H1 (cell line): ENCODE measurements around the gene UBL5. TPM values are rescaled to one million over a fixed set of nuclear protein-coding genes. Genes with fewer than 3 reads are reported as not detected.
"Not testable (repeated sequence)": the region's sequence is repeated elsewhere in the genome, so short reads cannot be mapped to it uniquely, and the experiment has no call there.

Experiments
- CTCF ChIA-PET: fragments of 300-600 bp; sonication (Branson Sonifier 250); formaldehyde crosslinking; loops from one replicate; lab custom pipeline; 2021; ENCODE audit not compliant: partially characterized antibody; lab: Charles Lee
- POLR2A ChIA-PET: fragments of 300-600 bp; sonication (Branson Sonifier 250); formaldehyde crosslinking; loops from one replicate; lab custom pipeline; 2021; ENCODE audit warnings: inconsistent platforms; ENCODE audit not compliant: partially characterized antibody; lab: Charles Lee
- DNase-seq, 2 experiments: peaks; one replicate each; pipeline versions ENCODE4 v3.0.0 to v3.0.0-alpha.2; 2010 to 2022; ENCODE audit warnings: low spot score in 2 of 2, low read depth in 1 of 2, mixed read lengths in 1 of 2
- FAIRE-seq: peaks from 2 replicates; lab custom pipeline; 2011; peaks lifted over from hg19 to GRCh38; lab: Jason Lieb, UNC
- H2AFZ ChIP-seq: 2 replicates; pipeline ENCODE4 v1.8.1; 2012; ENCODE audit warnings: low read length, inconsistent platforms
- H2AK5ac ChIP-seq: 2 replicates; pipeline ENCODE4 v1.6.1; 2013; ENCODE audit warnings: low read depth, low read length
- H2BK120ac ChIP-seq: replicated peaks from 2 replicates; pipeline ENCODE3; 2013; ENCODE audit warnings: low read depth, low read length, inconsistent platforms
- H2BK12ac ChIP-seq: 2 replicates; pipeline ENCODE4 v1.6.1; 2013; ENCODE audit warnings: low read depth, low read length
- H2BK15ac ChIP-seq: 2 replicates; pipeline ENCODE4 v1.6.1; 2013; ENCODE audit warnings: low read length
- H2BK20ac ChIP-seq: 2 replicates; pipeline ENCODE4 v1.6.1; 2013; ENCODE audit warnings: low read length
- H2BK5ac ChIP-seq: 2 replicates; pipeline ENCODE4 v1.6.1; 2013; ENCODE audit warnings: low read depth, low read length
- H3K14ac ChIP-seq: 2 replicates; pipeline ENCODE4 v1.6.1; 2013; ENCODE audit warnings: inconsistent platforms; ENCODE audit not compliant: insufficient read length
- H3K18ac ChIP-seq: 2 replicates; pipeline ENCODE4 v1.6.1; 2013; ENCODE audit warnings: low read length; ENCODE audit errors: extremely low read depth
- H3K23ac ChIP-seq: 2 replicates; pipeline ENCODE4 v1.6.1; 2013; ENCODE audit warnings: inconsistent platforms; ENCODE audit not compliant: insufficient read length
- H3K23me2 ChIP-seq: 2 replicates; pipeline ENCODE4 v1.6.1; 2013; ENCODE audit warnings: low read depth, low read length
- H3K27ac ChIP-seq: 2 replicates; pipeline ENCODE4 v1.6.1; 2011; ENCODE audit warnings: low read depth, low read length, inconsistent platforms
- H3K27me3 ChIP-seq, 4 experiments: replicated peaks in 1 of 4; 1 replicate in 1 of 4; 2 replicates in 3 of 4; pipeline versions ENCODE4 v1.6.1 to v1.8.1; 2011 to 2013; ENCODE audit warnings: low read length in 3 of 4, mild to moderate bottlenecking in 3 of 4, inconsistent platforms in 2 of 4, mixed read lengths in 2 of 4, moderate library complexity in 1 of 4; ENCODE audit not compliant: control insufficient read depth in 3 of 4, insufficient read depth in 3 of 4; ENCODE audit errors: extremely low read depth in 1 of 4
- H3K36me3 ChIP-seq, 4 experiments: 2 replicates each; pipeline versions ENCODE4 v1.6.1 to v1.8.1; 2011 to 2013; ENCODE audit warnings: mild to moderate bottlenecking in 4 of 4, low read length in 3 of 4, moderate library complexity in 2 of 4, control low read depth in 1 of 4, inconsistent platforms in 1 of 4; ENCODE audit not compliant: insufficient read depth in 4 of 4, control insufficient read depth in 2 of 4
- H3K4ac ChIP-seq: replicated peaks from 2 replicates; pipeline ENCODE3; 2013; ENCODE audit warnings: low read length, low read depth, mixed read lengths, inconsistent platforms; ENCODE audit not compliant: insufficient read length
- H3K4me1 ChIP-seq, 4 experiments: replicated peaks in 1 of 4; 1 replicate in 1 of 4; 2 replicates in 3 of 4; pipeline versions ENCODE4 v1.6.1 to v1.8.1; 2011 to 2013; ENCODE audit warnings: low read length in 3 of 4, inconsistent platforms in 2 of 4, mixed read lengths in 1 of 4; ENCODE audit not compliant: insufficient read depth in 4 of 4, control insufficient read depth in 3 of 4
- H3K4me2 ChIP-seq, 2 experiments: 2 replicates each; pipeline versions ENCODE4 v1.6.1 to v1.8.1; 2011 to 2013; ENCODE audit warnings: low read depth in 2 of 2, low read length in 2 of 2, control low read depth in 1 of 2, inconsistent platforms in 1 of 2, mild to moderate bottlenecking in 1 of 2; ENCODE audit not compliant: insufficient read depth in 1 of 2
- H3K4me3 ChIP-seq, 4 experiments: fragments of 200-600, 300-600 bp in 1 of 4; sonication (generic), shearing (Covaris generic), sonication (Bioruptor Twin) in 1 of 4; 2 replicates each; pipeline versions ENCODE4 v1.5.1 to v1.8.1; 2011 to 2016; ENCODE audit warnings: low read length in 4 of 4, low read depth in 3 of 4, control low read depth in 2 of 4, inconsistent platforms in 2 of 4, mild to moderate bottlenecking in 2 of 4, mixed read lengths in 1 of 4, moderate library complexity in 1 of 4; ENCODE audit not compliant: insufficient read depth in 2 of 4; ENCODE audit errors: extremely low read depth in 1 of 4
- H3K56ac ChIP-seq: replicated peaks from 2 replicates; pipeline ENCODE3; 2013; ENCODE audit warnings: low read depth, mild to moderate bottlenecking, mixed read lengths, low read length, inconsistent platforms; ENCODE audit not compliant: insufficient read length
- H3K79me1 ChIP-seq: 2 replicates; pipeline ENCODE4 v1.6.1; 2013; ENCODE audit warnings: low read depth, low read length, control low read depth
- H3K79me2 ChIP-seq, 2 experiments: 2 replicates each; pipeline versions ENCODE4 v1.6.1 to v1.8.1; 2012 to 2013; ENCODE audit warnings: low read length in 2 of 2, mild to moderate bottlenecking in 2 of 2, inconsistent platforms in 1 of 2; ENCODE audit not compliant: insufficient read depth in 2 of 2, control insufficient read depth in 1 of 2
- H3K9ac ChIP-seq, 4 experiments: replicated peaks in 1 of 4; 1 replicate in 1 of 4; 2 replicates in 3 of 4; pipeline versions ENCODE4 v1.6.1 to v1.8.1; 2011 to 2013; ENCODE audit warnings: low read depth in 3 of 4, low read length in 3 of 4, control low read depth in 2 of 4, mild to moderate bottlenecking in 2 of 4, moderate library complexity in 2 of 4, inconsistent platforms in 1 of 4; ENCODE audit errors: extremely low read depth in 1 of 4
- H3K9me3 ChIP-seq, 2 experiments: 2 replicates each; pipeline versions ENCODE4 v1.6.1 to v1.8.1; 2012 to 2013; ENCODE audit warnings: mild to moderate bottlenecking in 2 of 2, moderate library complexity in 2 of 2, control low read depth in 1 of 2, inconsistent platforms in 1 of 2, low read depth in 1 of 2, low read length in 1 of 2, mixed read lengths in 1 of 2; ENCODE audit not compliant: insufficient read depth in 2 of 2
- H4K20me1 ChIP-seq, 2 experiments: replicated peaks in 1 of 2; 2 replicates each; pipeline versions ENCODE3 to v1.8.1; 2011 to 2013; ENCODE audit warnings: inconsistent platforms in 2 of 2, low read length in 2 of 2, mild to moderate bottlenecking in 1 of 2; ENCODE audit not compliant: insufficient read depth in 2 of 2, control insufficient read depth in 1 of 2
- H4K5ac ChIP-seq: 2 replicates; pipeline ENCODE4 v1.6.1; 2013; ENCODE audit warnings: low read length, low read depth, mixed read lengths, inconsistent platforms; ENCODE audit not compliant: insufficient read length
- H4K8ac ChIP-seq: 2 replicates; pipeline ENCODE4 v1.8.0; 2013; ENCODE audit warnings: mild to moderate bottlenecking, moderate library complexity, low read length, inconsistent platforms; ENCODE audit not compliant: insufficient read depth; ENCODE audit errors: extremely low read depth
- H4K91ac ChIP-seq: replicated peaks from 2 replicates; pipeline ENCODE3; 2013; ENCODE audit warnings: low read length, mixed read lengths, inconsistent platforms; ENCODE audit not compliant: insufficient read length
- SP4 ChIP-seq: IDR thresholded peaks from 2 replicates; pipeline ENCODE4 v1.6.1; 2012; ENCODE audit warnings: low read length, inconsistent platforms
- SUZ12 ChIP-seq: fragments of 200-600 bp; sonication (generic); IDR thresholded peaks from 2 replicates; pipeline ENCODE4 v1.6.1; 2012; ENCODE audit warnings: mild to moderate bottlenecking, inconsistent platforms, low read length, moderate library complexity, mixed read lengths
- WGBS, 2 experiments: shearing (Covaris generic) in 1 of 2; methylation state at CpG; one replicate each; pipeline versions ENCODE4 v1.1.6 to v1.1.7; 2013 to 2015; ENCODE audit warnings: low lambda C conversion rate in 2 of 2, mixed read lengths in 2 of 2, inconsistent platforms in 1 of 2, low coverage in 1 of 2, missing lambda C conversion rate in 1 of 2; ENCODE audit not compliant: insufficient replicate concordance in 2 of 2, insufficient coverage in 1 of 2, insufficient read length in 1 of 2; ENCODE audit errors: extremely low coverage in 1 of 2, missing lambda C conversion rate in 1 of 2; 5-methylcytosine and 5-hydroxymethylcytosine counted together
- polyA plus RNA-seq, 7 experiments: library from polyadenylated mRNA; depleted of rRNA in 3 of 7; stranded (reverse) in 5 of 7; unstranded in 2 of 7; fragments of >200 nt in 5 of 7; fragments of 200-250 nt in 2 of 7; gene quantifications; 1 replicate in 5 of 7; 2 replicates in 1 of 7; 4 replicates in 1 of 7; pipeline versions ENCODE4 v1.2.1 to v1.2.3, GENCODE V29; 2011 to 2013; ENCODE audit warnings: missing spikeins in 2 of 7, mixed read lengths in 2 of 7
- total RNA-seq: library from RNA; stranded (reverse); fragmentation: NEBNext Ultra II Directional; extraction: Animal tissue kit (Norgen Biotek cat#: 25700); gene quantifications from 2 replicates; pipeline ENCODE4 v1.2.1, GENCODE V29; 2021
- TF ChIP-seq, protein P1 (sequence below), 3 experiments: IDR thresholded peaks; 1 replicate in 2 of 3; 2 replicates in 1 of 3; pipeline versions ENCODE4 v1.5.1 to v1.6.1; 2011; ENCODE audit warnings: low read length in 3 of 3, mild to moderate bottlenecking in 3 of 3, inconsistent platforms in 2 of 3, low read depth in 1 of 3, moderate library complexity in 1 of 3; ENCODE audit not compliant: insufficient read depth in 1 of 3; ENCODE audit errors: control extremely low read depth in 1 of 3

UBL5 gene
- total and polyA plus RNA-seq, 2 of the 8 experiments (the other 6 are each of a cell fraction or from before 2014, with no cell fraction given): 416 to 1,209 TPM

DNA sequence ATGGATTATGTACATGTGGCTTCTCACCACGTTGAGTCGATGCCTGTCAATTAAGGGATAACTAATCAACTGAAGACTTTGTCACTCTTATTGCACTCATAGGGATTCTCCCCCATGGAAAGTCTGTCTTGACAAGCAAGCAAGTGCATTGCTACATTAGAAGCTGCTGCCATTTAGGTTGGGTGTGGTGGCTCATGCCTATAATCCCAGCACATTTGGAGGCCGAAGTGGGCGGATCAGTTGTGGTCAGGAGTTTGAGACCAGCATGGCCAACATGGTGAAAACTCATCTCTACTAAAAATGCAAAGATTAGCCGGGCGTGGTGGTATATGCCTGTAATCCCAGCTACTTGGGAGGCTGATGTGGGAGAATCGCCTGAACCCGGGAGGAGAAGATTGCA, 40.9 kb upstream of the UBL5 start (continued):
- TF ChIP-seq, protein P1, sequence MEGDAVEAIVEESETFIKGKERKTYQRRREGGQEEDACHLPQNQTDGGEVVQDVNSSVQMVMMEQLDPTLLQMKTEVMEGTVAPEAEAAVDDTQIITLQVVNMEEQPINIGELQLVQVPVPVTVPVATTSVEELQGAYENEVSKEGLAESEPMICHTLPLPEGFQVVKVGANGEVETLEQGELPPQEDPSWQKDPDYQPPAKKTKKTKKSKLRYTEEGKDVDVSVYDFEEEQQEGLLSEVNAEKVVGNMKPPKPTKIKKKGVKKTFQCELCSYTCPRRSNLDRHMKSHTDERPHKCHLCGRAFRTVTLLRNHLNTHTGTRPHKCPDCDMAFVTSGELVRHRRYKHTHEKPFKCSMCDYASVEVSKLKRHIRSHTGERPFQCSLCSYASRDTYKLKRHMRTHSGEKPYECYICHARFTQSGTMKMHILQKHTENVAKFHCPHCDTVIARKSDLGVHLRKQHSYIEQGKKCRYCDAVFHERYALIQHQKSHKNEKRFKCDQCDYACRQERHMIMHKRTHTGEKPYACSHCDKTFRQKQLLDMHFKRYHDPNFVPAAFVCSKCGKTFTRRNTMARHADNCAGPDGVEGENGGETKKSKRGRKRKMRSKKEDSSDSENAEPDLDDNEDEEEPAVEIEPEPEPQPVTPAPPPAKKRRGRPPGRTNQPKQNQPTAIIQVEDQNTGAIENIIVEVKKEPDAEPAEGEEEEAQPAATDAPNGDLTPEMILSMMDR (IDR thresholded peaks at IDR 0.05; ENCODE audit: control extremely low read depth in 1 of 3, insufficient read depth in 1 of 3, low read depth in 1 of 3, low read length in 3 of 3): no peak
- TF ChIP-seq SP4: no peak
- no peak for TF ChIP-seq SUZ12

DNA sequence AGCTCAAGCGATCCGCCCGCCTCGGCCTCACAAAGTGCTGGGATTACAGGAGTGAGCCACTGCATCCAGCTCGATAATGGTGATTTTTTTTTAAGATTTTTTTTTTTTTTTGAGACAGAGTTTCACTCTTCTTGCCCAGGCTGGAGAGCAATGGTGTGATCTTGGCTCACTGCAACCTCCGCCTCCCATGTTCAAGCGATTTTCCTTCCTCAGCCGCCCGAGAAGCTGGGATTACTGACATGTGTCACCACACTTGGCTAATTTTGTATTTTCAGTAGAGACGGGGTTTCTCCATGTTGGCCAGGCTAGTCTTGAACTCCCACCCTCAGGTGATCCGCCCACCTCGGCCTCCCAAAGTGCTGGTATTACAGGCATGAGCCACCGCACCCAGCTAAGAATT, 39.1 kb upstream of the UBL5 start:
- not testable (repeated sequence) for H3K27ac ChIP-seq, H3K56ac ChIP-seq, H3K9ac ChIP-seq, H3K79me1 ChIP-seq, H4K8ac ChIP-seq, H3K27me3 ChIP-seq, H2AK5ac ChIP-seq, H3K79me2 ChIP-seq, H4K5ac ChIP-seq, H3K36me3 ChIP-seq, H2BK5ac ChIP-seq, H3K4me2 ChIP-seq, H3K14ac ChIP-seq, H3K4ac ChIP-seq, H4K91ac ChIP-seq, H3K9me3 ChIP-seq, H3K4me3 ChIP-seq, H3K23ac ChIP-seq, H3K18ac ChIP-seq, H2BK15ac ChIP-seq, FAIRE-seq, H2BK12ac ChIP-seq, H4K20me1 ChIP-seq, H2BK120ac ChIP-seq, DNase-seq, H2AFZ ChIP-seq, H2BK20ac ChIP-seq
- Histone ChIP-seq H3K23me2 (peaks cover 11% of the 10 kb centered on the region; the same call in 1 of the 2 replicates), H3K4me1 (peaks cover 0 to 15% (median 2%) of the 10 kb centered on the region in 4 experiments)
- CTCF ChIA-PET: interaction anchor here (0.6 to 1.8 kb wide), 6 partner anchors 10 to 476 kb away, joined by 3 to 7 read pairs (median 3); partner anchors contain the start of gene ZNF121
- 88% methylated on average over 13 of the region's 13 CpGs; no CpG with 5 or more reads in 1 of the 2 experiments for WGBS, 2 experiments
- POLR2A ChIA-PET: interaction anchor here (0.6 to 1.6 kb wide), 5 partner anchors 145 to 648 kb away, joined by 3 to 6 read pairs (median 3); no protein-coding TSS in a partner anchor
